Measurements from ENCODE around the gene CBFA2T2. TPM values are rescaled to one million over a fixed set of nuclear protein-coding genes. Genes with fewer than 3 reads are reported as not detected.

The CBFA2T2 gene
- total and polyA plus RNA-seq, 12 donors, result 5.3 to 16.7 (median 9.4) TPM

- WGBS, 4 donors, result 69 to 77% (median 75%) methylated on average over 3 of the region's 3 CpGs
- Histone ChIP-seq H3K9me3 (replicated peaks in 1 of 3) (no peaks in the 10 kb centered on the region), H3K4me1 (replicated peaks in 1 of 2) (peaks cover 0 to 6% of the 10 kb centered on the region in 2 donors), H3K27me3 (no peaks in the 10 kb centered on the region), H3K4me3 (no peak overlapping the region), H3K36me3 (replicated peaks in 1 of 2) (no peaks in the 10 kb centered on the region), H3K27ac (no peak overlapping the region)
- DNase-seq, result peak in 1 of 7 donors; percentile 21
- TF ChIP-seq, protein P1, sequence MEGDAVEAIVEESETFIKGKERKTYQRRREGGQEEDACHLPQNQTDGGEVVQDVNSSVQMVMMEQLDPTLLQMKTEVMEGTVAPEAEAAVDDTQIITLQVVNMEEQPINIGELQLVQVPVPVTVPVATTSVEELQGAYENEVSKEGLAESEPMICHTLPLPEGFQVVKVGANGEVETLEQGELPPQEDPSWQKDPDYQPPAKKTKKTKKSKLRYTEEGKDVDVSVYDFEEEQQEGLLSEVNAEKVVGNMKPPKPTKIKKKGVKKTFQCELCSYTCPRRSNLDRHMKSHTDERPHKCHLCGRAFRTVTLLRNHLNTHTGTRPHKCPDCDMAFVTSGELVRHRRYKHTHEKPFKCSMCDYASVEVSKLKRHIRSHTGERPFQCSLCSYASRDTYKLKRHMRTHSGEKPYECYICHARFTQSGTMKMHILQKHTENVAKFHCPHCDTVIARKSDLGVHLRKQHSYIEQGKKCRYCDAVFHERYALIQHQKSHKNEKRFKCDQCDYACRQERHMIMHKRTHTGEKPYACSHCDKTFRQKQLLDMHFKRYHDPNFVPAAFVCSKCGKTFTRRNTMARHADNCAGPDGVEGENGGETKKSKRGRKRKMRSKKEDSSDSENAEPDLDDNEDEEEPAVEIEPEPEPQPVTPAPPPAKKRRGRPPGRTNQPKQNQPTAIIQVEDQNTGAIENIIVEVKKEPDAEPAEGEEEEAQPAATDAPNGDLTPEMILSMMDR (IDR thresholded peaks at IDR 0.05), result no peak
- TF ChIP-seq POLR2A (IDR thresholded peaks at IDR 0.05), result no peak
- intact Hi-C loops (cut with DNase I), result no loop called here
Observed at GRCh38 chr20:33575282-33575681, 85.4 kb downstream of the CBFA2T2 start.

GRCh38 chr20:33576432-33577125 lies 86.7 kb downstream of the CBFA2T2 start:
- TF ChIP-seq, protein P1 (IDR thresholded peaks at IDR 0.05), result no peak
- no peak for TF ChIP-seq POLR2A (IDR thresholded peaks at IDR 0.05)
- no peak for DNase-seq
- H3K27me3 ChIP-seq, result no peaks in the 10 kb centered on the region
- H3K9me3 ChIP-seq (replicated peaks in 1 of 3), result no peaks in the 10 kb centered on the region
- intact Hi-C loops (cut with DNase I), result no loop called here
- H3K4me3 ChIP-seq, result no peak overlapping the region
- no peaks in the 10 kb centered on the region for H3K4me1 ChIP-seq (replicated peaks in 1 of 2)
- WGBS, 4 donors, result 67 to 78% (median 70%) methylated on average over 3 to 4 of the region's 4 CpGs
- H3K27ac ChIP-seq, result no peak overlapping the region
- H3K36me3 ChIP-seq (replicated peaks in 1 of 2), result no peaks in the 10 kb centered on the region

DNA sequence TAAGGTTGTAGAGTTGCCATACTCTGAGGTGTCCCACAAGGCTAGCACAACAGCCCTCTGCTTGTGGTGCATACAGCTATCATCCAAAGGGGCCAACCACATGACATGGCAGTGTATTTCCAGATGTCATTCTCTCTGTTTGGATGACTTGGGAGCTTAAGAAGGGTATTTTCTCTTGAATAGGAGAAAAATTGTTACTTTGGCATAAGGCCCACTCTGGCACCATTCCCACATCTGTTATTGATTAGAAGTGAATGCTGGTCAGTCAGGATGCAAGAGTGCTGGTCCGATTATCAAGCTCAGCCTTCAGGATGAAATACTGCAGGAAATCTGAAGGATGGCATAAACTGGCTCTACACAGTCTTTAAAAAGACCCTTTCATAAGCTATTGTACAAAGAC lies 88.6 kb downstream of the CBFA2T2 start:
- Histone ChIP-seq H3K4me1 (replicated peaks in 1 of 2) (no peaks in the 10 kb centered on the region), H3K36me3 (replicated peaks in 1 of 2) (no peaks in the 10 kb centered on the region), H3K27ac (no peak overlapping the region), H3K4me3 (no peak overlapping the region), H3K9me3 (replicated peaks in 1 of 3) (no peaks in the 10 kb centered on the region), H3K27me3 (no peaks in the 10 kb centered on the region)
- intact Hi-C loops (cut with DNase I), result no loop called here
- WGBS, 4 donors, result 67 to 75% (median 69%) methylated on average over 1 of the region's 1 CpG
- DNase-seq, result no peak
- TF ChIP-seq, protein P1 (IDR thresholded peaks at IDR 0.05), result no peak
- TF ChIP-seq POLR2A (IDR thresholded peaks at IDR 0.05), result no peak

DNA sequence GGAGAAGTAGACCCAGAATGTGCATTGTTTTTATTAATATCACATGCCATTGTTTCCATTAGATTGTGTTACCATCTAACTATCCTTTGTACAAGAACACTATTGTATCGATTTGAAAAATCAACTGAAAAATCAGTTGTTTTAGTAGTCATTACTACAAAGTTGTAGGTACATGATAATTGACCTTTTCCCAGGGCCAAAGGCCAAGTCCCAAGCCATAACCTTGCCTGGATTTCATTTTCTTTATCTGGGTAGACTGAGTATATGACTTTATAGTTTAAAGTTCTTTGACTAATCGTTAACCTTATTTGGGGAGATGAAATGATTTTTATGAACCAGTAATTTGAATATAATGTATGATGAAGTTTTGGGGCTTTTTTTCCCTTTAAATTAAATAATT lies 93.2 kb downstream of the CBFA2T2 start:
- Histone ChIP-seq H3K4me1 (replicated peaks in 1 of 2) (no peaks in the 10 kb centered on the region), H3K36me3 (replicated peaks in 1 of 2) (no peaks in the 10 kb centered on the region), H3K27me3 (no peaks in the 10 kb centered on the region), H3K27ac (no peak overlapping the region), H3K4me3 (no peak overlapping the region), H3K9me3 (replicated peaks in 1 of 3) (no peaks in the 10 kb centered on the region)
- DNase-seq, result no peak
- TF ChIP-seq, protein P1 (IDR thresholded peaks at IDR 0.05), result no peak
- no peak for TF ChIP-seq POLR2A (IDR thresholded peaks at IDR 0.05)
- 92 to 99% (median 95%) methylated on average over 2 of the region's 2 CpGs for WGBS, 4 donors
- intact Hi-C loops (cut with DNase I), result no loop called here
